ENCODE results near the gene NSF.
"Not testable (repeated sequence)": the region's sequence is repeated elsewhere in the genome, so short reads cannot be mapped to it uniquely, and the experiment has no call there.

Gene NSF

DNA sequence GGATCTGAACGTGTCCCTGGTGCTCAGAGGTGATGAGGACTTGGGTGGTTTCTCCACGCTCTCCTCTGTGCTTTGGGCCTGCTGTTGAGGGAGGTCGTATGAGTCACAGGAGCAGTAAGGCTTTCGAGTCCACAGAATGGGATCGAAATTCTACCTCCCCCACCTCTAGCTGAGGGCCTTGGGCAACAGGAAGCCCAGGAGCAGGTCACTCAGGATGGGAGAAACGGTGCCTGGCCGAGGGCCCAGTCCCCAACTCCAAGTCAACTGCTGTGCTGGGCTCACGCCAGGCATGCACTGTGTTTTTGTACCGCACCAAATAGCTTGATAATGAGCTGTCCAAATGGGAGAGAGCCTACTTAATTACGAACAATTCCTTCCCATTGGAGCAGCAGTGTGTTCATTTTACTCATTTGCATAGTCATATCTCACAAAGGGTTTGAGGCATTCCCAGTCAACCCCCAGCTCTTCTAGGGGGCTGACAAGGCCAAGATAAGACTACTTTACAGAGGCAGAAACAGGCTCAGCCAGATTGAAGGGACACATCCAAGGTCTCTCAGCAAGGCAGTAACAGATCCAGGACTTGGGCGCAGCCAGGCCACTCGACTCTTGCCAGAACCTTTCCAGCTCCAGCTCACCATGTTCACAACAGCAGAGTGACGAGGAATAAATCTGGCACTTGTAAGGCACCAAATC is 174.4 kb downstream of the NSF start:
- TF ChIP-seq, protein P1, sequence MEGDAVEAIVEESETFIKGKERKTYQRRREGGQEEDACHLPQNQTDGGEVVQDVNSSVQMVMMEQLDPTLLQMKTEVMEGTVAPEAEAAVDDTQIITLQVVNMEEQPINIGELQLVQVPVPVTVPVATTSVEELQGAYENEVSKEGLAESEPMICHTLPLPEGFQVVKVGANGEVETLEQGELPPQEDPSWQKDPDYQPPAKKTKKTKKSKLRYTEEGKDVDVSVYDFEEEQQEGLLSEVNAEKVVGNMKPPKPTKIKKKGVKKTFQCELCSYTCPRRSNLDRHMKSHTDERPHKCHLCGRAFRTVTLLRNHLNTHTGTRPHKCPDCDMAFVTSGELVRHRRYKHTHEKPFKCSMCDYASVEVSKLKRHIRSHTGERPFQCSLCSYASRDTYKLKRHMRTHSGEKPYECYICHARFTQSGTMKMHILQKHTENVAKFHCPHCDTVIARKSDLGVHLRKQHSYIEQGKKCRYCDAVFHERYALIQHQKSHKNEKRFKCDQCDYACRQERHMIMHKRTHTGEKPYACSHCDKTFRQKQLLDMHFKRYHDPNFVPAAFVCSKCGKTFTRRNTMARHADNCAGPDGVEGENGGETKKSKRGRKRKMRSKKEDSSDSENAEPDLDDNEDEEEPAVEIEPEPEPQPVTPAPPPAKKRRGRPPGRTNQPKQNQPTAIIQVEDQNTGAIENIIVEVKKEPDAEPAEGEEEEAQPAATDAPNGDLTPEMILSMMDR (IDR thresholded peaks at IDR 0.05; ENCODE audit: low read depth, low read length, missing control alignments): no peak
- peak; percentile 48 for DNase-seq (ENCODE audit: extremely low read depth, low read depth)
- H3K4me3 ChIP-seq (replicated peaks; ENCODE audit: low read depth, low read length): no peak overlapping the region

DNA sequence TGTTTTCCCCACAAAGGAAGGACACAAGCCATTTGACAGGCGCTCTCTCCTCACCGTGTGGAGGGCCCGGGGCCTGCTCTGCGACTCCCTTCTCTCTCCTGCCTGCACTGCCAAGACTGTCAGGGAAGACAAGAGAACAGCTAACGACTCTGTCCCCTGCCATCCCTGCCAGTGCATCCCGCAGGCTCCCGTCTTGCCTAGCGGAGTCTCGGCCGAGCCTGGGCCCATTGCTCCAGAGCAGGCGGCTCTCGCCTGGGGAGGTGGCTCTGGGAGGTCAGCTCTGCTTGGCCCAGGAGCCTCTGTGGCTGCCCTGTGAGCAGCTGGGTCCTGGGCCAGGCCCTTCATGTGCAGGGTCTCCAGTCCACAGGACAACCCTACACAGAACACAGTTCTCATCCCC is 175.0 kb downstream of the NSF start:
- TF ChIP-seq, protein P1 (IDR thresholded peaks at IDR 0.05; ENCODE audit: low read depth, low read length, missing control alignments): no peak
- H3K4me3 ChIP-seq (replicated peaks; ENCODE audit: low read depth, low read length): no peak overlapping the region
- no peak for DNase-seq (ENCODE audit: extremely low read depth, low read depth)

DNA sequence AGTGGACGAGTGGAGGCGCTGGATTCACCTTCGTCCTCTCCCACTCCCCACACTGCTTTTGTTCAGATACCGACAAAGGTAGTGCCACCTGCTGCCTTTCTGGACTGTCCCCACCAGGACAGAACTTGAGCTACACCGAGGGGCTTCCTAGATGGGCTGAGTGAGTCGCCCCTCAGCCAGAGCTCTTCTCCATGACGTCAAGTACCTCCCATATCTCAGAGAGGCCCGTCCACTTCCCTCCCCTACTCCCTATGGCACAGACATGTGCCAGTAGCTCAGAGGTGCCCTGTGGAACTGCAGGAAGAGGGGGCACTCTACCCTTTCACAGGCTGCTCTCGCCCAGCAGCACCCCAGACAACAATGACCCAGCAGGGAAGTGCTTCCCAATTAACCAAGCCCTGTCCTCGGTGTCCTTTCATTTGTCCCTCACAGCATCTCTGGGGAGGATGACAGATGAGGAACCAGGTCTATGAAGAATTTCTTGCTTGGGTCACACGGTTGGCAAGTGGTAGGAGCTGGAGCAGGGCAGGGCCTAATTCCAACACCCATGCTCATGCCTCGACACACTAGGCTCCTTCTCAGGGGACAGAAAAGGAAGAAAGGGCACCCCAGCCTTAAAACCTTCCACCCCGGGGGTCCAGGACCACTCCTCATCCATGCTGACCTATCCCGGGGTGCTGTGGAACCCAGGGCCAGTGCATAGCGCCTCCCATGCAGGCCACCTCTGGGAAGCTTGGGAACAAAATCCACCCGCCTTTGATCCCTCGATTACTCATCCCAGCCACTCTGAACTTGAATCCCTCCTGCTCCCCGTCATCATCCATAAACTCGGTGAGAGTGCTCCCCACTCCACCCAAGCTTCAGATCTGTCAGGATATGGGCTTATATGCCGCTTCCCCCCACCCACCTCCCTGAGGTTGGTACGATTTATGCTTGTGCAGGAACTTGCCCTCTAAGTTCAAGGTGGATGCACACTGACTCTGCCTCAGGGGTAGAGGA is 176.3 kb downstream of the NSF start:
- DNase-seq (ENCODE audit: extremely low read depth, low read depth): no peak
- no peak overlapping the region for H3K4me3 ChIP-seq (replicated peaks; ENCODE audit: low read depth, low read length)
- TF ChIP-seq, protein P1 (IDR thresholded peaks at IDR 0.05; ENCODE audit: low read depth, low read length, missing control alignments): no peak

DNA sequence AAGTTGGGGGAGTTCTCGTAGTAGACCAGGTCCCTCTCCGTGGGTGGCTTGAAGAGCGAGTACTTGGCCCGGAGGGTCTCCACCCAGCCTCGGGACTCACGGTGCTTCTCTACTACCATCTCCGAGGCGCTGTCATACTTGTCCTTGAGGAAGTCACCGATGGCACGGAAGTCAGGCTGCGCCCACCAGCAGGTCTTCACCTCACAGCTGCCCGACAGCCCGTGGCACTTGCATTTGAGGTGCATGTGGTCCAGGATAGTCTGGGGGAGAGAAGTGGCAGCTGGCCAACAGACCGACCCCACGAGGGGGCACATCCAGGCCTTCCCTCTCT is 178.0 kb downstream of the NSF start:
- no peak for DNase-seq (ENCODE audit: extremely low read depth, low read depth)
- TF ChIP-seq, protein P1 (IDR thresholded peaks at IDR 0.05; ENCODE audit: low read depth, low read length, missing control alignments): no peak
- H3K4me3 ChIP-seq (replicated peaks; ENCODE audit: low read depth, low read length): no peak overlapping the region

DNA sequence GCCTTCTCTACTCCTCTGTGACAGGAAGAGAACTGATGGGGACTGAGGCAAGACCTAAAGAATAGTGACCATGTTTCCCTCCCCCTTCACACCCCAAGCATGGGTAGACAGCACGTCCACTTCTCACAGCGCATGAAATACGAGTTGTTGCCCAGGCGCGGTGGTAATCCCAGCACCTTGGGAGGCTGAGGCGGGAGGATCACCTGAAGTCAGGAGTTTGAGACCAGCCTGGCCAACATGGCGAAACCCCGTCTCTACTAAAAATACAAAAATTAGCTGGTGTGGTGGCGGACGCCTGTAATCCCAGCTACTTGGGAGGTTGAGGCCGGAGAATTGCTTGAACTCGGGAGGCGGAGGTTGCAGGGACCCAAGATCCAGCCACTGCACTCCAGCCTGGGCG is 178.4 kb downstream of the NSF start:
- not testable (repeated sequence) for H3K4me3 ChIP-seq (replicated peaks; ENCODE audit: low read depth, low read length); DNase-seq (ENCODE audit: extremely low read depth, low read depth)

DNA sequence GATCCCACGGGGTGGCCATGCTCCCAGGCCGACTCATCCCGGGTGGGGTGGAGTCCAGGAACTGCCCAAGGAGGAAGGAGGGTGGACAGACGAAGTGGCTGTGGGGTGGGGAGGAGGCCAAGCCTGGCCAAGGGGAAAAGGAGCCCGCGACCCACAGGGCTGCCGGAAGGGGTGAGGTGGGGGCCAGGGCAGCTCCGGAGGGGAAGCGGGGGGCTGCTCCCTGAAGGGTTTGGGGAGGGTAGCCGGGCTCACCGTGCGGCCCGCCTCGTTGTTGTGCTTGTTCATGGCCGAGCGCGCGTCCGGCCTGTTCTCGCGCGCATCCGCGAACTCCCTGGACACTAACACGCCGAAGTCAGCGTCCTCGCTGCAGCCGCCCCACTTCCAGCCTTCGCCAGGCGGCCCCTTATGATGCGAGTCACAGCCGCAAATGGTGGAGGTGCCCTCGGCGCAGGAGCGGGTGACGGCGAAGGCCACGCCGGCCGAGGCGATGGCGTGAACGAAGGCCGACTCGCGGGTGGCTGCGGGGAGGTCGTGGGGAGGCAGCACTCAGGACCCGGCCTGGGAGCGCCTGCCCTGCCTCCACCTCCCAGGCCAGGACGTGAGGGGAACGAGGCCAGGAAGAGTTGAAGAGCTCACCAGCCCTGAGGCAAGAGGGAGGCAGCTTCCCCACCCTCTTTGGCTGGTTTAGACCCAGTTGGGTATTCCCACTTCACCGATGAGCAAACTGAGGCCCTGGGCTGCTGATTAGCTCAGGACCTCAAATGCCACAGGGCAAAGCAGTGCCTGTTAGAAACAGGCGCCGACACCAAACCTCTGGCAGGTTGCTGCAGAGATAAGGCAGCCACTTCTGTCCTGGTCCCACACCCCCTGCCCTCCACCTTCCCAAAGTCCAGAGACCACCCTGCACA is 179.3 kb downstream of the NSF start:
- TF ChIP-seq, protein P1 (IDR thresholded peaks at IDR 0.05; ENCODE audit: low read depth, low read length, missing control alignments): no peak
- no peak for DNase-seq (ENCODE audit: extremely low read depth, low read depth)
- no peak overlapping the region for H3K4me3 ChIP-seq (replicated peaks; ENCODE audit: low read depth, low read length)
